IgD-negative memory B cell (primary cell): Measurements from ENCODE around the gene AKR1C1. TPM values are rescaled to one million over a fixed set of nuclear protein-coding genes. Genes with fewer than 3 reads are reported as not detected.
"Not testable (repeated sequence)": the region's sequence is repeated elsewhere in the genome, so short reads cannot be mapped to it uniquely, and the experiment has no call there.

Experiments used
- H3K27ac Mint-ChIP-seq, 3 donors: one replicate each; pipeline ENCODE4 v1.8.0; 2020 to 2022; ENCODE audit warnings: mild to moderate bottlenecking in 3 of 3, mixed read lengths in 3 of 3, moderate library complexity in 1 of 3
- H3K27me3 Mint-ChIP-seq: one replicate; pipeline ENCODE4 v1.8.0; 2021; ENCODE audit warnings: mixed read lengths
- H3K36me3 Mint-ChIP-seq: one replicate; pipeline ENCODE4 v1.8.0; 2020; ENCODE audit warnings: mild to moderate bottlenecking, mixed read lengths
- H3K4me1 Mint-ChIP-seq, 3 donors: one replicate each; pipeline ENCODE4 v1.8.0; 2020 to 2022; ENCODE audit warnings: mixed read lengths in 3 of 3, mild to moderate bottlenecking in 1 of 3
- H3K4me3 Mint-ChIP-seq, 4 donors: one replicate each; pipeline ENCODE4 v1.8.0; 2020 to 2022; ENCODE audit warnings: mild to moderate bottlenecking in 4 of 4, mixed read lengths in 4 of 4, moderate library complexity in 3 of 4
- H3K9me3 Mint-ChIP-seq, 3 donors: one replicate each; pipeline ENCODE4 v1.8.0; 2020 to 2021; ENCODE audit warnings: mixed read lengths in 3 of 3, mild to moderate bottlenecking in 1 of 3
- polyA plus RNA-seq: library from polyadenylated mRNA; unstranded; fragments of 300-500 nt; fragmentation: Illumina TruSeq; gene quantifications from one replicate; pipeline ENCODE4 v1.2.3, GENCODE V29; 2021

The AKR1C1 gene
- polyA plus RNA-seq, 1 donor from 2014 or later: not detected

DNA sequence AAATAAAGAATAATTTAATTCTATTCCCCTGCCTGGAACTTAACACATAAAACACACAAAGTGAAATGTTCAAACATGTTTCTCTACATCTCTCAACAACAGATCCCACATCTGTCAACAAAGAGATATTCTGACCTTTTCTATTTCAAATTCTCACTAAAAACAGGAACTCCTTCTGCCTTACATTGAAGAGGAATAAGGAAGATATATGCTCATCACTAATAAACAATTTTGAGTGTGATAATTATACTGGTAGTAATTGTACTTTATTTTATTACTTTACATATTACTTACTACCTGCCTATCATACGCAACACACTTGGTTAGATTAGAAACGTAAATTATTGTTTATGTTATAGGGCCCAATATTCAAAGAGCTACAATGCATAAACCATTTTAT, 27.0 kb downstream of the AKR1C1 start:
- H3K4me1 Mint-ChIP-seq: no peaks in the 10 kb centered on the region
- no peaks in the 10 kb centered on the region for H3K27me3 Mint-ChIP-seq
- no peak overlapping the region for H3K4me3 Mint-ChIP-seq
- no peak overlapping the region for H3K27ac Mint-ChIP-seq
- H3K36me3 Mint-ChIP-seq: no peaks in the 10 kb centered on the region
- H3K9me3 Mint-ChIP-seq: no peaks in the 10 kb centered on the region

DNA sequence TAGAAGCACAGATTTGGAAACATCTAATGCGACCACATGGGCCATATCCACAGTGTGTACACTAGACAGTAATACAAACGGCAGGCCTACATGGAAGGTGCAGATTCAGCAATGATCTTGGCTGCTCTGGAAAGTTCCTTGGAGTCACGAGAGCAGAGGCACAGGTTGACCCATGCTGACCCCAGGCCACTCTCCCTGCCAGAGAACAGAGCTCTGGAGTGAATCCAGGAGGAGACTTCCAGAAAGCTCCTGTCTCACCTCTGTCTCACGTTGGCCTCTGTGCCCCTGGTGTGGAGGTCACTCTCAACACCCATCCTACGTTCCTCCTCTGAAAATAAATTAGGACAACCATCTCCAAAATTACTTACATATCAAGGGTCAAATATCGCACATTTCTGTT, 28.2 kb downstream of the AKR1C1 start:
- H3K4me1 Mint-ChIP-seq, H3K4me3 Mint-ChIP-seq, H3K9me3 Mint-ChIP-seq, H3K27me3 Mint-ChIP-seq, H3K27ac Mint-ChIP-seq, H3K36me3 Mint-ChIP-seq: not testable (repeated sequence)

DNA sequence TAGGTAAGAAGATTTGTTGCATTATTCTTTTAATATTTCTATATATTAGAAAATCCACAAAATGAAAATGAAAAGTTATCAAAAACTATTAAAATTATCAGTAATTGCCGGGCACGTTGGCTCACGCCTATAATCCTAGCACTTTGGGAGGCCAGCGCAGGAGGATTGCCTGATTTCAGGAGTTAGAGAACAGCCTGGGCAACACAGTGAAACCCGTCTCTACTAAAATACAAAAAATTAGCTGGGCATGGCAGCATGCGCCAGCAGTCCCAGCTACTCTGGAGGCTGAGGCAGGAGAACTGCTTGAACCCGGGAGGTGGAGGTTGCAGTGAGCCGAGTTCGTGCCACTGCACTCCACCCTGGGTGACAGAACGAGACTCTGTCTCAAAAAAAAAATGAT, 29.3 kb downstream of the AKR1C1 start:
- H3K4me1 Mint-ChIP-seq, H3K27ac Mint-ChIP-seq, H3K9me3 Mint-ChIP-seq, H3K27me3 Mint-ChIP-seq, H3K36me3 Mint-ChIP-seq, H3K4me3 Mint-ChIP-seq: not testable (repeated sequence)

DNA sequence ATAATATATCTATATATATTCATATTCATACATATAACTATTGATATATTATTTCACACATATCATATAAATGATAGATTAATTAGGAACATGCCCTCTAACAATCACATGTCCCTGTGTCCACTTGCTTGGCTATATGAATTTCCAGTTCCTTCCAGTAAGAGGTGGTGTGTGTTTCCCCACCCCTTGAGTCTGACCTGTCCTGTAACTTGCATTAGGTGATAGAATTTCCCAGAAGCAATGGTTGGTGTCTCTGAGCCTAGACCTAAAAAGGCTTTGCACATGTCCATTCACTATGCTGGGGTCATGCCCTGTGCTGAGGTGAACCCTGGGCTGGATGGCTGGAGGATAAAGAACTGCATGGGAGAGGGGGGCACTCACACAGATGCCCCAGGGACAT, 31.0 kb downstream of the AKR1C1 start:
- not testable (repeated sequence) for H3K4me3 Mint-ChIP-seq, H3K9me3 Mint-ChIP-seq, H3K27me3 Mint-ChIP-seq, H3K27ac Mint-ChIP-seq, H3K4me1 Mint-ChIP-seq, H3K36me3 Mint-ChIP-seq

DNA sequence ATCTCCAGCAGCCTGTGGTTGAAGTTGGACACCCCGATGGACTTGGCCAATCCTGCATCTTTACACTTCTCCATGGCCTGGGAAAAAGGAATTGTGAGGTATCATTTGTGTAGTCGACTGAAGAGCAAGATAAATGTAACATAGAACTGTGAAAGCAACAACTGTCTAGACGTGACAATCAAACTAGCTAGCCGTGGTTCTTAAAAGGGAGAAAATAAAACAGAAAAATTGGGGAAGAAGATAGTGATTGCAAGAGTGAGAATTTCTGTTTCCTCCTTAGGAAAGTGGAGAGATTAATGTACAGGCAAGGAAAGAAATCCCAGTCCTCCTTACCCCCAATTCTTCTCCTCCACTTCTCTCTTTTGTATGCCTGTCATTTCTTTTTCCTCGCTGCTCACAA, 35.5 kb downstream of the AKR1C1 start:
- no peak overlapping the region for H3K4me3 Mint-ChIP-seq
- peaks cover 2% of the 10 kb centered on the region for H3K27me3 Mint-ChIP-seq
- H3K4me1 Mint-ChIP-seq: no peaks in the 10 kb centered on the region
- H3K9me3 Mint-ChIP-seq: no peaks in the 10 kb centered on the region
- H3K36me3 Mint-ChIP-seq: no peaks in the 10 kb centered on the region
- H3K27ac Mint-ChIP-seq: no peak overlapping the region

DNA sequence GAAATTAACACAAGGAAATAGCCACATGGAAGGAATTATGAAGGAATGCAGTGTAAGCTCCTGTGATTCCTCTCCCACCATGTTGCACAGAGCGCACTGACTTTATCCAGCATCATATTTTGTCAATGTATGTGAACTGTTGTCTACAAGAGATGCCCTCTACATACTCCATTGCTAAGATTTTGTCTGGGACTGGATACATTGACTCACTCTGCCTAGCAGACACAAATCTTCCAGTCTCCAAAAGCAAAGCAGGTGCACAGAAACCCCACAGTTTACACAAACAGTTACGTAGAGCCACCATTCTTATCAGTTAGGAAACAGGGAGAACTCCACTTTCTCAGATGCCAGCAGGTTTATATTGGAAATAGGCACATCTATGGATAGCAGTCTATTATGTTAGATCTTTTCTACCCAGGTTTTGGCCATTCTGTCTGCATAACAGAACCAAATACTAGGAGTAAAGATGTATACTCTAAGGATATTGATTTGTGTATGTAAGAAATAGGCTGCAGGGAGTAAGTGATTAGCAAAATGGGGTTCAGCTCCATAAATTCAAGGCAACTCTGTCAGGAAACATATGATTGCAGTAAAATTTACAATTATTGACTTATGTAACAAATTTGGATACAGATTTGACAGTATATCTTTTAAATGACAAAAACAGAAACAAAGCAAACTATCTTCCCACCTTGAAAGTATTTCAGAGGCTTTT, 39.0 kb downstream of the AKR1C1 start:
- Mint-ChIP-seq H3K4me3 (no peak overlapping the region), H3K9me3 (peaks cover 0 to 9% (median 0%) of the 10 kb centered on the region in 3 donors), H3K27me3 (peaks cover 4% of the 10 kb centered on the region), H3K4me1 (no peaks in the 10 kb centered on the region), H3K36me3 (no peaks in the 10 kb centered on the region), H3K27ac (no peak overlapping the region)

DNA sequence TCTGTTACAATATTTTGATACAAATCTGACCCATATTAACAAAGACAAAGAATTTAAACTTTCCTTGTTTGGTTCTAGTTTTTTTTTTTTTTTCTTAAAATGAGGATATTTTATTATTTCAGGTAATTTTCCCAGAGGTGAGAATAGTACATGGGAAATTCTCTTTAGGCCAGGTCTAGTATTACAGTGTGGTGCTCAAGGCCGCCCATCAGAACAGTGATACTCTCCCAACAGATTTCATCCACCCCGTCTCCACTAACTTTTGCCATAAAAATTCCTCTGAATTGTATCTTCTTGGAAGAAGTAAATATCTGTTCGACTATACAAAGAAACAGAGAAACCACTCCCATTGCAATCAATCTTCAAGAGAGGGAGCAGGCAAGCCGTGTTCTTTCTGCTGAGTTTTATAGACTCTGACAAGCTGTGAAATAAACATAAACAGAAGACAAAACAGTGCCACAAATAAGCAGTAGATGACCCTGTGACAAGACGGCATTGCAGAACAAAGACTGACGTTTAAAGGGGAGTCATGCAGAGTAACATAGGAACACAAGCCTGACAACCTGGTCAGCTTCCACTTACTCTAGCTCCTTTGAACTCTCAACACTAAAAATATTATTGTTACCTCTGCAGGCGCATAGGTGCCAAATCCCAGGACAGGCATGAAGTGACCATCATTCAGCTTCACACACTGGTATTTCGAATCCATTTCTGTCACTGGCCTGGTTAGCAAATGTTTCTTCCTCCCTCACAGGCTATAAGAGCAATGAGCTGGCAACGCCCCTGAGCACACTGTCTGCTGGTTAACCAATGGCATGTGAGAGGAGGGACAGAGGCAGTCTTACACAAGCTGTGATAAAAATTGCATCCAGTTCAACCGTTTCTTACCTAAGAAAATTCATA, 40.2 kb downstream of the AKR1C1 start, which contains the start of gene AKR1C2:
AKR1C2 (minus strand) TSS at position 731 of the 903 bp plus-strand sequence; CDS start at position 709, 22 bp downstream.
- H3K27me3 Mint-ChIP-seq, H3K4me3 Mint-ChIP-seq, H3K4me1 Mint-ChIP-seq, H3K36me3 Mint-ChIP-seq, H3K27ac Mint-ChIP-seq, H3K9me3 Mint-ChIP-seq: not testable (repeated sequence)

DNA sequence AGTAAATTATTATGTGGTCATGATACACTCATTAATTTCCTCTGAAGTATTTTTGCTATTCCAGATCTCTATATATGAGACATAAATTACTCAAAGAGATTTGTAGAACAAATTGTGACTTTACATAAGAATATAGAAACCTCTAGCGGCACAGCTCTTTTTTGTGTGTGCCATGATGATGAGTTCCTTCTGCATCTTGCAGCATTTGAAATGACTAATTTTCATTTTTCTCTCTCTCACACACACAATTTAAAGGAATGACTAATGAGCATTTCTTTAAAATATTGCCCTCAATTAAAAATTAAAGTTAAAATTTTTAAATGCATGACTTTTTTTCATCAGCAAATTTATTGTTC, 40.8 kb downstream of the AKR1C1 start:
- H3K9me3 Mint-ChIP-seq, H3K4me1 Mint-ChIP-seq, H3K36me3 Mint-ChIP-seq, H3K27ac Mint-ChIP-seq, H3K27me3 Mint-ChIP-seq, H3K4me3 Mint-ChIP-seq: not testable (repeated sequence)

DNA sequence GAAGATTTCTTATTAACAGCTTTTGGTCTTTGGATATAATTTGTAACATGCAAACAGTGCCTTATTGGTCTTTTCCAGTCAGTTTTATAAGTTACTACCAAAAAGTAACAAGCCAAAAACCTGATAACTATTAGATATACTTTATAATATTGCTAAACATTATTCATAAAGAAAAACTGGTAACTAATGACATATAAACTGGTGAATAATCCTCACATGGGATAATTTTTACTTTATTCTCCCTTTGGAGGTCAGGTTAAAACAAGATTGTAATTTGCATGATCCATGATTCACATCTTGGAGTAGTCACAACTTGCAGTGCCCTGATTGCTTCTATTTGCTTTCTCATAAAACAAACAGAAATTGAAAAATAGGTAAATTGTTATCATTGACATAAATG, 41.3 kb downstream of the AKR1C1 start:
- H3K36me3 Mint-ChIP-seq, H3K27me3 Mint-ChIP-seq, H3K4me3 Mint-ChIP-seq, H3K4me1 Mint-ChIP-seq, H3K9me3 Mint-ChIP-seq, H3K27ac Mint-ChIP-seq: not testable (repeated sequence)

DNA sequence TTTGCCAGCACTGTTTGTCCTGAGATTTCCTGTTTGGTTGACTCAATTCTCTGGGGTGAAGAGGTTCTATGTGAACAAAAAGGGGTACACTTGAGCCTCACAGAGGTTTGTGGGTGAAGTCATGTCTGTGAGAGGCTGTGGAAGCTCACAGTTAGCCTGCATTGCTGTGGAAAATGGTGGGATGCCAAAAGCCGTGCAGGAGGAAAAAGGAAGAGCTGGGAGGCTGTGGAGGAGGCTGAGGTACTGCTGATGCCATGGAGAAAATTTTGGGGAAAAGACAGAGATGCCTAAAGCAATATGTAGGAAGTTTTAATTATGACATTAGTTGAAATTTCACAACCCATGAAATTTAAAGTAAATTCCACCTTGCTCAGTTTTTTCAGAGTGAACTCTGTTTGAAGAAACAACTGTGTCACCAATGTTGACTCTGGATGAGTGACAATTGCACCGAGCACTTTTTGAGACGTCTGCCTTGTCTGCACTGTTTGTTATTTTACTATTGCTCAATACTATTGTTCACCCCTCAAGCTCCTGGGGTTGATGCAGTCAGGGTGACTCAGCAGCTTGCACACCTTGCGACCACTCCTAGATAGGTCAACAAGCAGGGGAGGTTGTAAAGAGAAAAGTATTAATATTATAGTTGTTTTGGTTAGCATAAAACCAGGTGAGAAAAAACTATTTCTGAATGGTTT, 45.8 kb downstream of the AKR1C1 start:
- not testable (repeated sequence) for H3K36me3 Mint-ChIP-seq, H3K27ac Mint-ChIP-seq, H3K27me3 Mint-ChIP-seq, H3K9me3 Mint-ChIP-seq, H3K4me3 Mint-ChIP-seq, H3K4me1 Mint-ChIP-seq

DNA sequence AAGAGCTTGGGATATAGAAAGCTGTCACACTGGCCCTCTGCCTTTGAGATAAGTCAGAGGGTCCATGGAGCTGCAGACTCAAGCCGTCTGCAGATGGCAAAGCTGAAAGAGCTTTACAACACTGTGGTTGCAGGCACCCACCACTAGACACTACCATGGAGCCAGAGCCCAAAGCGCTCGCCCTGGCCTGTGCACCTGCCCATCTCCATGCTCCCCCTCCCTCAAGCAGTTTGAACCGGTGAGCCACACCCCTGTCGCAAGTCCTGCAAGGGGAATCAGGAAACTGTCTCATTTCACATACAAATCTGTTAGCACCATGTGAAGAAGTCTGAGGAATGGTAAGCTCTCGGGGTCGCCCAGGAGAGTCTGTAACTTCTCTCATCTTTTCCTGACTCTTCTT, 46.8 kb downstream of the AKR1C1 start:
- not testable (repeated sequence) for H3K27me3 Mint-ChIP-seq, H3K4me3 Mint-ChIP-seq, H3K9me3 Mint-ChIP-seq, H3K27ac Mint-ChIP-seq, H3K4me1 Mint-ChIP-seq, H3K36me3 Mint-ChIP-seq

DNA sequence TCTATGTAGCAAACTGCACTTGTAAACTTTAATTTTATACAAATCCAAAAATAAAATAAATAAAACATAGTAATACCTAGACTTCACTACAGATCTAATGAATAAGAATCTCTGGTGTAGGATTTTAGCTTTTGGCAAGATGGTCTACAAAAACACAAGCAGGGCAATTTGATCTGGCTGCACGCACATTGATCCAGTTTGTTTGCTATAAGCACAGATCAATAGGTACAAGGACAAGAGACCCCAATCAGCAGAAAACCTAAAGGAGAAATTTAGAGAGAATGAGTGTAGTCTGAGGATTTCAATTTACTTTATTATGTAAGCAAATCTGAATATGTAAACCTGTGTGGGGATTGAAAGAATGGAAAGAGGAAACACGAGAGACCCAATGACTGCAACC, 48.2 kb downstream of the AKR1C1 start:
- not testable (repeated sequence) for H3K27me3 Mint-ChIP-seq, H3K27ac Mint-ChIP-seq, H3K4me1 Mint-ChIP-seq, H3K9me3 Mint-ChIP-seq, H3K36me3 Mint-ChIP-seq, H3K4me3 Mint-ChIP-seq

DNA sequence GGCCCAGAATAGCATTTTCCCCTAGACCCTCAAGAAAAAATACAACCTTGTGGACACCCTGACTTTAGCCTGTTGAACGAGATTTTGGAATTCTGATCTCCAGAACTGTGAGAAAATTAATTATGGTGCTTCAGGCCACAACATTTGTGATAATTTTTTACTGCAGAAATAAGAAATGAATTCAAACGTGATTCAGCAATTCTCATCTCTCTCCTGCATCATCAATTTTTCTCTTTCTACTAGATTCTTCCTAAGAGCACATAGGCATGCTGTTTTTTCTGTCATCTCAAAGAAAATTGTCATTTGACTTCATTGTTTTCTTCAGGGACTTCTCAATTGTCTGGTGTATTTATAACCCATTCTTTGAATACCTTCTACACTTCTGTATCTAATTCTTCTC, 49.4 kb downstream of the AKR1C1 start:
- Mint-ChIP-seq H3K4me3 (no peak overlapping the region), H3K27me3 (peaks cover 1% of the 10 kb centered on the region), H3K36me3 (no peaks in the 10 kb centered on the region)

DNA sequence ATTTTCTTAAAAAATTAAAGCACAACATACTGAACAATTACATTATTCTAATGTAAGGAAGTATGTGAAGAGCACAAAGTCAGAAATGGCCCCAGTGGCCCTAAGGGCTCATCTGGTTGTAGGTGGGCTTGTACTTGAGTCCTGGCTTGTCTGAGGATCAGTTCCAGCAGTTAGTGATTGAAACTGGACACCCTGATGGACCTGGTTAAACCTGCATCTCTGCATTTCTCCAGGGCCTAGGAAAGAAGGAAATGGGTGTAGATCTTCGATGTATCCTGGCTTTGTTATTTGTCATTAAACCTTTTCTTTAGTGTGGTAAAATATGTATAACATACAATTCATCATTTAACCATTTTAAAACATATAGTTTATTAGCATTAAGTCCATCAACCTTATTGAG, 50.2 kb downstream of the AKR1C1 start:
- no peaks in the 10 kb centered on the region for H3K4me1 Mint-ChIP-seq
- no peak overlapping the region for H3K4me3 Mint-ChIP-seq

More for the DNA sequence above, 49.4 kb downstream of the AKR1C1 start:
- Mint-ChIP-seq H3K9me3 (no peaks in the 10 kb centered on the region), H3K27ac (no peak overlapping the region), H3K4me1 (no peaks in the 10 kb centered on the region)

DNA sequence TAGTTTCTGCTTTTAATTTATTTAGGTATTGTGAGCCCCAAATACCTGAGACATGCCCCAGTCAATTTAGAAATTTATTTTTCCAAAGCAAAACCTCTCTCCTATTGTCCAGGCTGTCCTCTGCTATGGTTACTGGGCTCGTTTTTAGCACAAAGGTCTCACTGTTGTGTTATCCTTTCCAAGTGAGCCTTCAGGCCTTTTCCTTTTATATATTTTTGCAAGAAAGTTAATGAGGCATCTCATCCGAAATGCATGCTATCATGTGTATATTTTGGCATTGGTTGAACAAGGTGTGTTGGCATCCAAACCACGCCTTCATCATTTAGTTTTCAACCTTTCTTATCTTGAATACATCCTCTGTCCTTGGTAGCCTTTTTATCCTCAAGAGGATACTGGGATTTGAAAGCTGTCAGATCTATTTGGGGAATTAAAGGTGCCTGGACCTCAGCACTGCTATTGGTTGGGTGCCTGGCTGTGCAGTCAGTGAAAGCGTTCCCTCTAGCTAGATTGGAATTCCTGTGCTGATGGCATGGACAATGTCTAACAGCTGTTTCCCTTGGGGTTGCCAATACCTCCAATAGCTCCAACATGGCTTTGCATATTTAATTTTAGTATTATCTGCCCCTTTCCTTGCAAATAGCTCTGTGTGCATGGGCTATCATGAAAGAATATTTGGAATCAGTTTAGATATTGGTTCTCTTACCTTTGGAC, 51.1 kb downstream of the AKR1C1 start:
- H3K9me3 Mint-ChIP-seq, H3K27ac Mint-ChIP-seq, H3K4me3 Mint-ChIP-seq, H3K27me3 Mint-ChIP-seq, H3K4me1 Mint-ChIP-seq, H3K36me3 Mint-ChIP-seq: not testable (repeated sequence)

More for the DNA sequence above, 50.2 kb downstream of the AKR1C1 start:
- no peaks in the 10 kb centered on the region for H3K9me3 Mint-ChIP-seq
- H3K27ac Mint-ChIP-seq: no peak overlapping the region
- no peaks in the 10 kb centered on the region for H3K36me3 Mint-ChIP-seq
- H3K27me3 Mint-ChIP-seq: peaks cover 1% of the 10 kb centered on the region
